ENCODE results near the gene ABLIM2.
"Not testable (repeated sequence)": the region's sequence is repeated elsewhere in the genome, so short reads cannot be mapped to it uniquely, and the experiment has no call there.

ABLIM2 gene

DNA sequence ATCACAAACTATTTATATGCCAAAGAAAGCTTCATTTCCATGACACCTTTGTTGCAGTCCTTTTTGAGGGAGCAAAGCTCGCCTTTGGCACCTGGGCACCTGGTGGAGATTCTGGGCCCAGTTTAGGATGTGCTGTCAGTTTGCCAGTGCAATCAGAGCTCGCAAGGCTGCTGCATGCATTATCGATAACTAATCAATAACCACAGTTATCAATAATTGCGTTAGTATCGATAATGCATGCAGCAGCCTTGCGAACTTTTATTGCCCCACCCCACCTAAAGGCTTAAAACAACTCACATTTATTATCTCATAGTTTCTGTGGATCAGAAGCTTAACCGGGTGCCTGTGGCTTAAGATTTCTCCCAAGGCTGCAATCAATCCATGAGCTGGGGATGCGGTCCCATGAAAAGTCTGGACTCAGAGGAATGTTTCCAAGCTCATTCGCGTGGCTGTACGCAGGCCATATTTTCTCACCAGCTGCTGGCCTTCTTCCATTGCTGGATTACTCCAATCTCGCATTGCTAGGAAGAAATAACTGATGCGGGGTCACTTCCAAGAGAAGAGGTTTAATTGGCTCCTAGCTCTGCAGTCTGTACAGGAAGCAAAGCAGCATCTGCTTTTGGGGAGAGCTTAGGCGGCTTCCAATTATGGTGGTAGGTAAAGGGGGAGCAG is 212.8 kb downstream of the ABLIM2 start:
- DNase-seq (ENCODE audit: low read depth) = no peak
- H3K4me3 ChIP-seq (ENCODE audit: low read depth, low read length) = no peak overlapping the region
- TF ChIP-seq, protein P1, sequence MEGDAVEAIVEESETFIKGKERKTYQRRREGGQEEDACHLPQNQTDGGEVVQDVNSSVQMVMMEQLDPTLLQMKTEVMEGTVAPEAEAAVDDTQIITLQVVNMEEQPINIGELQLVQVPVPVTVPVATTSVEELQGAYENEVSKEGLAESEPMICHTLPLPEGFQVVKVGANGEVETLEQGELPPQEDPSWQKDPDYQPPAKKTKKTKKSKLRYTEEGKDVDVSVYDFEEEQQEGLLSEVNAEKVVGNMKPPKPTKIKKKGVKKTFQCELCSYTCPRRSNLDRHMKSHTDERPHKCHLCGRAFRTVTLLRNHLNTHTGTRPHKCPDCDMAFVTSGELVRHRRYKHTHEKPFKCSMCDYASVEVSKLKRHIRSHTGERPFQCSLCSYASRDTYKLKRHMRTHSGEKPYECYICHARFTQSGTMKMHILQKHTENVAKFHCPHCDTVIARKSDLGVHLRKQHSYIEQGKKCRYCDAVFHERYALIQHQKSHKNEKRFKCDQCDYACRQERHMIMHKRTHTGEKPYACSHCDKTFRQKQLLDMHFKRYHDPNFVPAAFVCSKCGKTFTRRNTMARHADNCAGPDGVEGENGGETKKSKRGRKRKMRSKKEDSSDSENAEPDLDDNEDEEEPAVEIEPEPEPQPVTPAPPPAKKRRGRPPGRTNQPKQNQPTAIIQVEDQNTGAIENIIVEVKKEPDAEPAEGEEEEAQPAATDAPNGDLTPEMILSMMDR (IDR thresholded peaks at IDR 0.05; ENCODE audit: insufficient read depth, low read depth, low read length, missing control alignments) = no peak

DNA sequence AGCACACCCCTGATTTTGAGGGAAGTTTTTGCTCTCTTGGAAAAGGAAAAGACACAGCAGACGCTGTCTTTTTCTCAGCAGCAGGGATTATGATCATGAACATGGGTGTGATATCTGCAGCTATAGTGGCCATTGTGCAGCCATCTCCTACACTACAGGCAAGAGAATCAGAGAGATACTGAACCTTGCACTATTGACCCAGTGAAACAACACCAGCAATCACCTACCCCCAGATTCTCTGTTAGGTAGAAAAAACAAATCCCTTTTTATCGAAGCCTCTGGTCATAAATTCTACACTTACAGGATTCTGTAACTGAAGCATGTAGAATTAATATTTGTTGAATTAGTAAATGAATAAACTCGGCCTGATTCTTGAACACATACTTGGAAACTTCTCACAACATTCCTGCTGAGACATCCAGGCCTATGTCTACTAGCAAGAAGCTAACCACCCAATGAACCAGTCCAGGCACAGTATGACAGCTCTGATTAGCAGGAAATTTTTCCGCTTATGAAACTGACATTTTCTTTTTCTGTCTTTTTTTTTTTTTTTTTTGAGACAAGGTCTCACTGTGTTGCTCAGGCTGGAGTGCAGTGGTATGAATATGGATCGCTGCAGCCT is 213.9 kb downstream of the ABLIM2 start:
- H3K4me3 ChIP-seq (ENCODE audit: low read depth, low read length) = no peak overlapping the region
- TF ChIP-seq, protein P1 (IDR thresholded peaks at IDR 0.05; ENCODE audit: insufficient read depth, low read depth, low read length, missing control alignments) = no peak
- no peak for DNase-seq (ENCODE audit: low read depth)

DNA sequence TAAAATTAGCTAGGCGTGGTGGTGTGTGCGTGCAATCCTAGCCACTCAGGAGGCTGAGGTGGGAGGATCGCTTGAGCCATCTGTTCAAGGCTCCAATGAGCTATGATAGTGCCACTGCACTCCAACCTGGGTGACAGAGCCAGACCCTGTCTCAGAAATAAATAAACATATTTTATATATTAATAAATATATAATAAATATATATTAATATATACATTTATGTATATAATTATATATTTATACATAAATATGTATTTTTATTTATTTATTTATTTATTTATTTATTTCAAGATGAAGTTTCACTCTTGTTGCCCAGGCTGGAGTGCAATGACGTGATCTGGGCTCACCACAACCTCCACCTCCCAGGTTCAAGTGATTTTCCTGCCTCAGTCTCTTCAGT is 214.9 kb downstream of the ABLIM2 start:
- H3K4me3 ChIP-seq (ENCODE audit: low read depth, low read length); DNase-seq (ENCODE audit: low read depth): not testable (repeated sequence)

GRCh38 chr4:7943211-7943610 is 215.4 kb downstream of the ABLIM2 start:
- no peak overlapping the region for H3K4me3 ChIP-seq (ENCODE audit: low read depth, low read length)
- no peak for DNase-seq (ENCODE audit: low read depth)
- TF ChIP-seq, protein P1 (IDR thresholded peaks at IDR 0.05; ENCODE audit: insufficient read depth, low read depth, low read length, missing control alignments) = no peak

DNA sequence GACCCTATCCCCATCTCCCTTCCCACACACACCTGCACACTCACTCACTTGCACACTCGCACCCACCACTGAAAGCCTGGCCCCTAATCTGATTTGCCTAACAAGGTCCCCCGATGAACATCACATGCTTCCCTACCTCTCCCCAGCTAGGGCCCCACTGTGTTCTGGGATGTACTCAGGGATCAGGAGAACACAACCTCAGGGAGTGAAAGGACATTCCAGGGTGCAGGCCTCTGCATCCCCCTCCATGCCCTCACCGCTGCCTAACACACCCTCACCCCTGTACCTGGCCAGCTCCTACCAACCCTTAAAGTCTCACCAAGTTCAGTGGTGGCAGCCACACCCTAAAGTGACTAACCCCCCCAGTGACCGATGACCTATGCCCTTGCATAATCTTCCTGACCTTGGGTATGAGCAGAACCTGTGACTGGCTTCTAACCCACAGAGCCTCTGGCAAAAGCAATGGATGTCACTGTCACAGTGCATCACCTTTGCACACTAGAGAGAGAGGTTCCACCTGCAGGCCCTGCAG is 216.6 kb downstream of the ABLIM2 start:
- H3K4me3 ChIP-seq (ENCODE audit: low read depth, low read length) = no peak overlapping the region
- TF ChIP-seq, protein P1 (IDR thresholded peaks at IDR 0.05; ENCODE audit: insufficient read depth, low read depth, low read length, missing control alignments) = no peak
- no peak for DNase-seq (ENCODE audit: low read depth)

- DNase-seq (ENCODE audit: low read depth) = no peak
- no peak overlapping the region for H3K4me3 ChIP-seq (ENCODE audit: low read depth, low read length)
- TF ChIP-seq, protein P1 (IDR thresholded peaks at IDR 0.05; ENCODE audit: insufficient read depth, low read depth, low read length, missing control alignments) = no peak
Measured at GRCh38 chr4:7941111-7941964, 217.3 kb downstream of the ABLIM2 start.

All from GM12865 (cell line).